HG03520 (cell line): ENCODE results near the gene MAD1L1.
"Not testable (repeated sequence)": the region's sequence is repeated elsewhere in the genome, so short reads cannot be mapped to it uniquely, and the experiment has no call there.

Experiments used
- ATAC-seq: cut with Tn5 transposase; IDR thresholded peaks from one replicate; pipeline ENCODE4 v1.9.1; 2021; ENCODE audit warnings: mild to moderate bottlenecking, moderate library complexity; ENCODE audit not compliant: unreplicated experiment

The MAD1L1 gene

GRCh38 chr7:2071133-2071832 lies 161.5 kb downstream of the MAD1L1 start:
- ATAC-seq: no peak

DNA sequence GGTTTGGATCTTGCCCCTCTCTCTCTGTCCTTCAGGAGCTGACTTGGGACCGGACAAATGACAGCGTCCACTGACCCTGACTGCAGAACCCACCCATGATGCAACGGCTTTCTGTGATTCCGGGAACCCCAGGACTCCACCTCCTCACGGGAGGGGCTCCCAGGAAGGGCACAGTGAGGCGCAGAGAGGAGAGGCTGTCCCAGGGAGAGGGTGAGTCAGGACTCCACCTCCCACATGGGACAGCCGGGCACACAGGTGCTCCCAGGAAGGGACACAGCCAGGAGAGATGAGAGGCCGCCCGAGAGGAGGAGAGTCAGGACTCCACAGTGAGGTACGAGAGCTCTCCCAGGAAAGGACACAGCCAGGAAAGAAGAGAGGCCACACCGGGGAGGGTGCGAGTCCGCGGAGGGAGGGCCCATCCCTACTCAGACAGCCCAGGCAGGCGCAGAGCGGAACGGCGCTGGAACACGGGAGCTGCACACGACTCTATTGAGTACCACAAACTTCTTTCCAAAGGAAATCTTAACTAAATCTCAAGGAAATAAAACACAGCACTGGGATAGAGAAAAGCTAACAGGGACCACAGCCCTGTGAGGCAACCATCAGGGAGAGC lies 162.5 kb downstream of the MAD1L1 start:
- ATAC-seq: no peak

- no peak for ATAC-seq
Observed at GRCh38 chr7:2069472-2069860, 163.3 kb downstream of the MAD1L1 start.

- ATAC-seq: no peak
Observed at GRCh38 chr7:2068693-2069471, 163.9 kb downstream of the MAD1L1 start.

- no peak for ATAC-seq
Observed at GRCh38 chr7:2066251-2066919, 166.4 kb downstream of the MAD1L1 start.

DNA sequence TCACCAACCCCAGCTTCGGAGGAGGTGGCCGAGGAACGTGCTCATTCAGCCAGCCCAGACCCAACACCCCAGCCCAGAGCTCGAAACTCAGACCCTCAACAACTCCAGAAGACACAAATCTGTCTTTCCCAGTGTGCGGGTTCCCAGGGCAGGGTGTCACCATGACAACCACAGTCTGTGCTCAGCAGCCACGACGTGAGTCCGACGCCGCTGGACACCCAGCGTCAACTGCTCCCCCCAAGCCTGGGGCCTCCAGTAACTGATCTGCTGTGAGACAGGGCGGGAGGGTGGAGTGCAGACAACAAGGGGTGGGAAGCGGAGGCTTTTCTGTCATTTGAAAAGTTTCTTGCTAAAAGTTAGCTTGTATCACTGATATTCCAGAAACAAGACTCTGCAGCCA lies 167.2 kb downstream of the MAD1L1 start:
- no peak for ATAC-seq

GRCh38 chr7:2063563-2064260 lies 169.0 kb downstream of the MAD1L1 start:
- no peak for ATAC-seq

GRCh38 chr7:2062648-2063047 lies 170.1 kb downstream of the MAD1L1 start:
- no peak for ATAC-seq

DNA sequence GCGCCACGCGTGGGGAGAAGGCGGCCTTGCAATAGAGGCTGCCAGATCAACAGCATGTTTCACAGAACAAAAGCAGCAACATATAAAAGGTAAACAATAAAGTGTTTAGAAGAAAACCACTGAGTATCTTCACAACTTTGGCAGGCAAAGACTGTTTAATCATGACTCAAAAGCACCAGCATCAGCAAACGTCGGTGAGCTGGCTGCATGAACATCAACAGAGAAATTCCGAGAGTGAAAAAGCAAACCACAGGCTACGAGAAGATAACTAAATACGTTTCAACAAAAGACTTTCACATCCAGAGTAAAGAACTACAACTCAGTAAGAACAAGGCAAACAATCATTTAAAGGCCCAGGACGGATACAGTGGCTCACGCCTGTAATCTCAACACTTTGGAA lies 172.0 kb downstream of the MAD1L1 start:
- ATAC-seq: no peak

GRCh38 chr7:2059964-2060700 lies 172.6 kb downstream of the MAD1L1 start:
- no peak for ATAC-seq

DNA sequence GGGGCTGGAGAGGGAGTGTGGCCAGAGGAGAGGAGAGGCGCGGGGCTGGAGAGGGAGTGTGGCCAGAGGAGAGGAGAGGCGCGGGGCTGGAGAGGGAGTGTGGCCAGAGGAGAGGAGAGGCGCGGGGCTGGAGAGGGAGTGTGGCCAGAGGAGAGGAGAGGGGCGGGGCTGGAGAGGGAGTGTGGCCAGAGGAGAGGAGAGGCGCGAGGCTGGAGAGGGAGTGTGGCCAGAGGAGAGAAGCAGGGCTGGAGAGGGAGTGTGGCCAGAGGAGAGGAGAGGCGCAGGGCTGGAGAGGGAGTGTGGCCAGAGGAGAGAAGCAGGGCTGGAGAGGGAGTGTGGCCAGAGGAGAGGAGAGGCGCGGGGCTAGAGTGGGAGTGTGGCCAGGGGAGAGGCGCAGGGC lies 174.5 kb downstream of the MAD1L1 start:
- ATAC-seq: not testable (repeated sequence)

GRCh38 chr7:2055956-2056355 lies 176.8 kb downstream of the MAD1L1 start:
- no peak for ATAC-seq

DNA sequence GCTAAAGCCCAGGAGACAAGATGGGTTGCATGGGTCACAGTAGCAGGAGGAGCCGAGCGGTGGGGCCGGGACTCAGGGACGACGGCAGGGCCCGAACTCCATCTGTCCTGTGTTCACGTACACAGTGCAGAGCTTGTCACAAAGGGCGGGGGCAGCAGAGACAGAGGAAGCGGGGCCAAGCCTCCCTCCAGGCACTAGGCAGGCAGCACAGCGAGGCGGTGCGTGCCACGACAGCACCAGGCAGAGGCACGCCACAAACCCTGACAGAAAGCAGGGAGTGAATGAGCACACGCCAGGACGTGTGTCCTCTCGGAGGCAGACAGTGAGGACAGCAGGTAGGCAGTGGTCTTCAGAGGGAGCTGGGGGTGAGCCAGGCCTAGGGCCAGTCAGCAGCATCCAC lies 177.8 kb downstream of the MAD1L1 start:
- ATAC-seq: no peak

GRCh38 chr7:2053395-2053794 lies 179.3 kb downstream of the MAD1L1 start:
- no peak for ATAC-seq

- ATAC-seq: no peak
Observed at GRCh38 chr7:2052657-2053048, 180.1 kb downstream of the MAD1L1 start.

DNA sequence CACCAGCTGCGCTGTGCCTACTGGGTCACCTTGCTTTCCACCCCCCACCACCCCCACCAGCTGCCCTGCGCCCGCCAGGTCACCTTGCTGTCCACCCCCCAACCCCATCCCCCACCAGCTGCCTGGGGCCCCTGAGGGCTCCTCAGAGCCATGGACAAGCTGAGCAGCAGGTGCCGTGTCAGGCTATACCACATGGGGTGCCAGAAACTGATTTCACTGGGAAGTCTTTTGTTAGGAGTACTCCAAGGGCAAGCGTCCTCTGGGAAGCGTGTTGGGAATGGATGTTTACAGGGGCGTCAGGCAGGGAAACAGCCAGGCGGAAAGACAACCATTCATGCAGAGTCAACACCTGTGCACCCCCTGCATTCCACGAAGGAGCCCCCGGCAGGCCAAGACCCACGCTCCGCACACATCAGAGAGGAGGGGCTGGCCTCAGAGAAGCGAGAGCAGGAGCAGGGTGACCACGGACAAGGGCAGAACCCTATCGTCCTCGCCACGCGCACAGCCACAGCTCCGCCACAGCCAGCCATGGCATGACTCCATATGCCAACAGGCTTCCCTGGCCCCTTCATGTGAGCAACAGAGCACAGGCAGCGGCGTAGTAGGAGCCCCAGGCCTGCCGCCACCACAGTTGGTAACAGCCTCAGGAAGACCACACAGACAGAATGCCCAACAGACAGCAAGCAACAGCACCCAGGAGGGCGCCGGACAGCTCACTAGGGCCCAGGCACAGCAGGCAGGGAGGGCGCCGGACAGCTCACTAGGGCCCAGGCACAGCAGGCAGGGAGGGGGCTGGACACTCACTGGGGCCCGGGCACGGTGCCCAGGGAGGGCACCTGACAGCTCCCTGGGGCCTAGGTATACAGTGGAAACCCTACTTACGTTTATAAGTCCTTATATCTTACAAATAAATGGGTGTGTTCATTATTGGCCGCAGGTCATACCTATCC lies 180.8 kb downstream of the MAD1L1 start:
- ATAC-seq: no peak

DNA sequence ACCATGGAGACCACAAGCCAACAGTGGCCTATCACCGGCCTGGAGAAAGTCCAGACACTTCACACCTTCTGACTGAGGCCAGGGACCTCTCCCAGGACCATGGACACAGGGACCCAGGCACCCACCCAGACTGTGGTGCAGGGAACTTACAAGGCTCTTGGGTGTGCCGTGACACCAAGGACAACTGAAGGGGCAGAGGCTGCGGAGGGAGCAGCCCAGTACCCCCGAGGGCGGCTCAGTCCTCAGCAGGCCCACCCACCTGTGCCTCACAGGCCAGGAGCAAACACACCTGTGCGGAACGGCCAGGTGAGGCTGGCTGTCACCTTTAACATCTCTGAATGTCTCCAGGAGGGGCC lies 182.3 kb downstream of the MAD1L1 start:
- ATAC-seq: no peak

- ATAC-seq: no peak
Observed at GRCh38 chr7:2049782-2050510, 182.8 kb downstream of the MAD1L1 start.
